ENCODE results near the gene SBNO2. TPM values are rescaled to one million over a fixed set of nuclear protein-coding genes. Genes with fewer than 3 reads are reported as not detected.

Gene SBNO2
- total and polyA plus RNA-seq, 9 of the 15 experiments (the other 6 are each of a cell fraction or from before 2014, with no cell fraction given) = 0.01 to 46.2 (median 6.7) TPM

- TF ChIP-seq CTCFL (IDR thresholded peaks at IDR 0.05; ENCODE audit: borderline replicate concordance, insufficient read depth, low read depth, low read length, poor library complexity, severe bottlenecking) (peak; percentile 11), SOX6 (IDR thresholded peaks at IDR 0.05) (no peak), CAMTA2 (CRISPR knock-in tag; conservative IDR thresholded peaks at IDR 0.05) (no peak), ZBTB40 (IDR thresholded peaks at IDR 0.05) (0 out of 2 replicates have a peak, but pooled peaks have one; percentile 7), ZBTB40 (CRISPR knock-in tag; IDR thresholded peaks at IDR 0.05) (no peak), GATA2 (CRISPR knock-in tag; IDR thresholded peaks at IDR 0.05) (no peak), ZNF232 (CRISPR knock-in tag; IDR thresholded peaks at IDR 0.05) (no peak), E2F1 (CRISPR knock-in tag; IDR thresholded peaks at IDR 0.05) (peak; percentile 42; the same call in 1 of the 2 replicates)
Measured at GRCh38 chr19:1103708-1104310, 70.3 kb downstream of the SBNO2 start, which contains the start of gene GPX4 (continued).
